HG02763 (cell line): ENCODE data around the gene RNF112.
"Not testable (repeated sequence)": the region's sequence is repeated elsewhere in the genome, so short reads cannot be mapped to it uniquely, and the experiment has no call there.

Source experiments
- ATAC-seq: cut with Tn5 transposase; IDR thresholded peaks from one replicate; pipeline ENCODE4 v1.9.1; 2021; ENCODE audit warnings: mild to moderate bottlenecking, moderate library complexity; ENCODE audit not compliant: unreplicated experiment

RNF112 gene

GRCh38 chr17:19446577-19446976, 35.5 kb downstream of the RNF112 start:
- not testable (repeated sequence) for ATAC-seq

DNA sequence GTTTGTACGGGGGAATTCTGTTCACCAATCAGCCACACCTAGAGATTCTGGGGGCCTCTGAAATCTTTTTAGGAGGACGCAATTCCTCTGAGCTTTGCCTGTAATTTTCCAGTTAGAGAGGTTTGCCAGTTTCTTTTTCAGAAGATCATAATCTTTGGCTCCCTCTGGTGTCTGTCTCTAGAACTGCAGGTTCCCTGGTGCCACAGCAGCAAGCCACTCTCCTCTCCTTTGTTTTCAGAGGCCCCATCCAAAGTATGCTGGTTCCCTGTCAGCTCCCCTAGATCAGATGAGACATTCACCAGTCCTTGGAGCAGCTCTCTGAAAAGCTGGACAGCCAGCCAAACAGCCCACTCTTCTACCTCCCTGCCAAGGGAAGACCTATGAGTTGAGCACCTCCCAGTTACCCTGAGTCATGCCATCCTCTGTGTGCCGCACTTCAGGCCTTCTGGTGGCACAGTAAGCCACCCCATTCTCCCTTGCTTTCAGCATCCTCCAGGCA, 36.1 kb downstream of the RNF112 start:
- no peak for ATAC-seq

GRCh38 chr17:19448341-19449268, 37.6 kb downstream of the RNF112 start:
- ATAC-seq = no peak

DNA sequence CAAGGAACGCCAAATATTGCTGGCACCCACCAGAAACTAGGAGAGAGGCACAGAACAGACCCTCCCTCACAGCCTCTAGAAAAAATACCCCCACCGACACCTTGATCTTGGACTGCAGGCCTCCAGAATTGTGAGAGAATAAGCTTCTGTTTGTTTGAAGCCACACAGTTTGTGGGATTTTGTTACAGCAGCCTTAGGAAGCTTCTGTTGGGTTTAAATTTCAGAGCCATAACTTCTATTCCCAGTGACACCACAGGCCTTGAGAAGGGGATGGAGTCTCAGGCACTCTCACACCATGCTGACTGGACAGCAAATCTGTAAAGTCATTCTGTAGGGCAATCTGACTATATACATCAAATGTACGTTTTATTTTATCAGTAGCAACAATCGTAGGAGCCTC, 38.6 kb downstream of the RNF112 start:
- no peak for ATAC-seq

DNA sequence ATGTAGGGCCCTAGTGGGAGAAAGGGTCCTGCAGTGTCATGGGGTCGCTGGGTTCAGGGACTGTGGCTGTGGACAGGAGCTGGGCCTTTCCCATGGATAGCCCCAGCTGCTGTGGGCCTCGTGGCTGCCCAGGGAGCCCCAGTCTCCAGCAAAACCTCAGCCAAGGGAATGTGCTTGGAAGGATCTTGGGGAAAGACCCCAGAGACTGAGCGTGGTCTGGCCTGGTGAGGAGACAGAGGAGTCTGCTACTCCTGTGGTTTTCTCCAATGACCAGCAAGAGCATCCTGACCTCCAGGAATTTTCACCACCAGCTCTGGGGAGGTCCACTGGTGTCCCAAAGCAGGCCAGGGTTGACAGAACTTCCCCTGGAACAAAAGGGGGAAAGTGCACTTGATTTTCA, 42.3 kb downstream of the RNF112 start:
- no peak for ATAC-seq

DNA sequence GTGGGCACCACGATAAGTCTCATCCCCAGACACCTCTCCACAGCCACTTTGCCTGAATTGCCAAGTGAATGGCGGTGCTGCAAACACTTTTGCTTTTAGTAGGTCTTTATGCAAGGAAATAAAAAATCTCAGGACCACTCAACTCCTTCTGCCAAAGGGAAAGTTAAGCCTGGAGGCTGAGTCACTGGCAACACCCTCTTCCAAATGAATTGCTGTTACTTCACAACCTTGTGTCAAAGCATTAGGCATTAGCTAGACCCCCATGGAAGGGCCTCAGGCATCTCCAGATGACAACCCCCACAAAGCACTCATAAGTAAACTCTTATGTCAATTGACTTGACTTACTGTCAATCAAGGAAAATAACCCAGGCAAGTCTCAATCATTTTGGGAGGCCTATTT, 43.0 kb downstream of the RNF112 start:
- ATAC-seq = no peak

- no peak for ATAC-seq
Measured at GRCh38 chr17:19456016-19456927, 45.2 kb downstream of the RNF112 start.

DNA sequence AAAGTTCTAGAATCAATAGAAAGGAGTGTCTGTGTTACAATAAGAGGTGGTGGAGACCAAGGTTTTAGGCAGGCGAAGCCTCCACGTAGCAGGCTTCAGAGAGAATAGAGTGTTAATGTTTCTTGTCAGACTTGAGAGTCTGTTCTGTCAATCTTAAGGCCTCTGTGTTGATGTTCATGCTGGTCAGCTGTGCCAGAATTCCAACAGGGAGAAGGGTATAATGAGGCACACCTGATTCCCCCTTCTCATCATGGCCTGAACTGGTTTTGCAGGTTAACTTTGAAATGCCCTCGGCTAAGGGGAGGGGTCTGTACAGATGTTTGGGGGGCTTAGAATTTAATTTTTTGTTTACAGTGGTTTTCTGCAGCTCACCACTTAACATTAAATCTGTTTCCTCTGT, 46.0 kb downstream of the RNF112 start:
- no peak for ATAC-seq

- no peak for ATAC-seq
Measured at GRCh38 chr17:19457830-19458271, 46.8 kb downstream of the RNF112 start.

DNA sequence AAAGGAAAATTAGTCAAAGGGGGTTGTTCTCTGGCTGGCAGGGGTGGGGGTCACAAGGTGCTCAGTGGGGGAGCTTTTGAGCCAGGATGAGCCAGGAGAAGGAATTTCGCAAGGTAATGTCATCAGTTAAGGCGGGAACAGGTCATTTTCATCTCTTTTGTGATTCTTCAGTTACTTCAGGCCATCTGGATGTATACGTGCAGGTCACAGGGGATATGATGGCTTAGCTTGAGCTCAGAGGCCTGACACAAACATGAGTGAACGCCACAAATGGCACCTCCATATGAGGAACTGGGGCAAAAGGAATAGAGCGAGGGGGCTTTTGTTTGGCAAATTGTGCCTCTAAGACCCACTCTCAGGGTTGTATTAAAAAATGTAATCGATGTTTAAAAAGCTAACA, 47.4 kb downstream of the RNF112 start:
- not testable (repeated sequence) for ATAC-seq

GRCh38 chr17:19459018-19459655, 48.1 kb downstream of the RNF112 start:
- not testable (repeated sequence) for ATAC-seq

DNA sequence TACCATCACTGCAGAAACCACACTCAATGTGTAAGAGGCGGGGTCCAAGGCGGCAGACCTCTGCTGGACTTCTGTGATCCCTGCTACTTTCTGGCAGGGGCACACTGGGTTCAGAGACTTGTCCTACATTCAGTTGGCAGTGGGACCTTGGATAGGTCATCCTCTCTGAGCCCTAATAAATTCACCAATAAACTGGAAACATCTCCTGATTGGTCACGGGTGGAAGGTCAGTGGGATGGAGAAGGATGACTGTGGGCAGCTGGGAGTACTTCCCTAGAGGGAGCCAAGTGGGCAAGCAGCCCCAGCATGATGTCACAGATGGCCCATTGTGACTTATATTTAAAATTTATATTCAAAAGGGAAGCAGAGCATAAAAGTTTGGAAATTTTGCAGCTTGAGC, 49.7 kb downstream of the RNF112 start:
- no peak for ATAC-seq

- ATAC-seq = no peak
Measured at GRCh38 chr17:19461116-19461515, 50.1 kb downstream of the RNF112 start.

- ATAC-seq = no peak
Measured at GRCh38 chr17:19461681-19462080, 50.6 kb downstream of the RNF112 start.

DNA sequence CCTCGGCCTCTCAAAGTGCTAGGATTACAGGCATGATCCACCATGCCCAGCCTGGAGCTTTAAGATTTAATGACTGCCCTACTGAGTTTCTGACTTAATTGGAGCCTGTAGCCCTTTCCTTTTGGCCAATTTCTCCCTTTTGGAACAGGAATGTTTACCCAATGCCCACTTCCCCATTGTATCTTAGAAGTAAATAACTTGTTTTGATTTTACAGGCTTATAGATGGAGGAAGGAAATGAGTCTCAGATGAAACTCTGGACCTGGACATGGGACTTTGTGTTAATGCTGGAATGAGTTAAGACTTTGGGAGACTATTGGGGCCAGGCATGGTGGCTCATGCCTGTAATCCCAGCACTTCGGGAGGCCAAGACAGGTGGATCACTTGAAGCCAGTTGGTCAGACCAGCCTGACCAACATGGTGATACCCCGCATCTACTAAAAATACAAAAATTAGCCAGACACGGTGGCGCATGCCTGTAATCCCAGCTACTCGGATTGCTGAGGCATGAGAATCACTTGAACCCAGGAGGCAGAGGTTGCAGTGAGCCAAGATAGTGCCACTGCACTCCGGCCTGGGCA, 51.5 kb downstream of the RNF112 start:
- ATAC-seq = not testable (repeated sequence)

- no peak for ATAC-seq
Measured at GRCh38 chr17:19464031-19465026, 53.3 kb downstream of the RNF112 start.
